ENCODE data around the gene BRIP1. TPM values are rescaled to one million over a fixed set of nuclear protein-coding genes. Genes with fewer than 3 reads are reported as not detected.
"Not testable (repeated sequence)": the region's sequence is repeated elsewhere in the genome, so short reads cannot be mapped to it uniquely, and the experiment has no call there.

Gene BRIP1
- total RNA-seq, 1 donor from 2014 or later: 5.2 TPM

DNA sequence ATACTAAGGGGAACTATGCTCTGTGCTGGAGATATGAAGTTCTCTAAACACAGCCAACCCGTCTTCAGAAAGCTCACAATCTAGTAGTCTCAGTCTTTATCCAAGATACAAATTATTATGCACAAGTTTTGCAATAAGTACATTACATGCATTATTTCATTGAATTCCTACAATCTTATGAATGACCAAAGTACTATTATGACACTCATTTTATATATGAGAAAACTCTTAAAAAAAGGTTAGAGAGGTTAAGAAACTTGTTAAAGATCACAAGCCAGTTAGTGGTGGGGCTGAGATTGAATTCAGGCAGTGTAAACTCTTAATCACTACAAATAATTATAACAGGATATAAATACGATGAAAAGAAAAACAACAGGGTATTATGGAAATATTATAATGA lies 4.7 kb upstream of the BRIP1 start:
- Mint-ChIP-seq H3K9me3 (ENCODE audit: unreplicated experiment) (no peaks in the 10 kb centered on the region), H3K27ac (ENCODE audit: unreplicated experiment) (no peak overlapping the region), H3K4me3 (ENCODE audit: unreplicated experiment) (no peak overlapping the region), H3K36me3 (ENCODE audit: low read depth, unreplicated experiment) (peaks cover 4% of the 10 kb centered on the region), H3K4me1 (ENCODE audit: unreplicated experiment) (peaks cover 3% of the 10 kb centered on the region), H3K27me3 (ENCODE audit: unreplicated experiment) (no peaks in the 10 kb centered on the region)
- TF ChIP-seq CTCF (IDR thresholded peaks at IDR 0.05; ENCODE audit: unreplicated experiment): no peak
- DNase-seq (ENCODE audit: low spot score): no peak

DNA sequence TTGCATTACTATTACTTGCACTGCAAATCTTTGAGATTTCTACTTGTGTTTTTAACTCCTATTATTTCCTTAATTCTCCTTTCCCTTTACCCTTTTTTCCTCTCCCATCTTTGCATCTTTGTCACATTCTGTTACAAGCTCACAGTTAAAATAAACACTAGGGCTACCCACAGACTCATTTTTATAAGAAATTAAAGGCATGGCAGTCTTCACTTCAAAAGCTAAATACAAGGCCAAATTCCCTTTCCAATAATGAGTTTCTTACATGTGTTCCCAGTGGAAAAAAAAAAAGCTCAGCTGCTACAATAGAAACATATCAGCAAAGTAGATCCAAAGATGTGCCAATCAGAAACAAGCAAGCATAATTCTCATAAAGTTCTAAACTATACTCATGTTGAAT lies 3.7 kb upstream of the BRIP1 start:
- no peak for DNase-seq (ENCODE audit: low spot score)
- no peak overlapping the region for H3K4me3 Mint-ChIP-seq (ENCODE audit: unreplicated experiment)
- H3K36me3 Mint-ChIP-seq (ENCODE audit: low read depth, unreplicated experiment): peaks cover 4% of the 10 kb centered on the region
- H3K4me1 Mint-ChIP-seq (ENCODE audit: unreplicated experiment): peaks cover 9% of the 10 kb centered on the region
- TF ChIP-seq CTCF (IDR thresholded peaks at IDR 0.05; ENCODE audit: unreplicated experiment): no peak
- no peaks in the 10 kb centered on the region for H3K9me3 Mint-ChIP-seq (ENCODE audit: unreplicated experiment)
- no peak overlapping the region for H3K27ac Mint-ChIP-seq (ENCODE audit: unreplicated experiment)
- no peaks in the 10 kb centered on the region for H3K27me3 Mint-ChIP-seq (ENCODE audit: unreplicated experiment)

GRCh38 chr17:61863801-61864126 lies 436 bp upstream of the BRIP1 start:
- Mint-ChIP-seq H3K27ac (ENCODE audit: unreplicated experiment) (peak overlapping the region; percentile 25), H3K36me3 (ENCODE audit: low read depth, unreplicated experiment) (no peaks in the 10 kb centered on the region), H3K4me3 (ENCODE audit: unreplicated experiment) (peak overlapping the region; percentile 97), H3K27me3 (ENCODE audit: unreplicated experiment) (no peaks in the 10 kb centered on the region), H3K9me3 (ENCODE audit: unreplicated experiment) (no peaks in the 10 kb centered on the region), H3K4me1 (ENCODE audit: unreplicated experiment) (peaks cover 15% of the 10 kb centered on the region)
- DNase-seq (ENCODE audit: low spot score): peak; percentile 7
- TF ChIP-seq CTCF (IDR thresholded peaks at IDR 0.05; ENCODE audit: unreplicated experiment): no peak

- H3K27me3 Mint-ChIP-seq (ENCODE audit: unreplicated experiment): no peaks in the 10 kb centered on the region
- H3K4me3 Mint-ChIP-seq (ENCODE audit: unreplicated experiment): peak overlapping the region; percentile 97
- no peak for DNase-seq (ENCODE audit: low spot score)
- H3K9me3 Mint-ChIP-seq (ENCODE audit: unreplicated experiment): no peaks in the 10 kb centered on the region
- no peak for TF ChIP-seq CTCF (IDR thresholded peaks at IDR 0.05; ENCODE audit: unreplicated experiment)
- peaks cover 15% of the 10 kb centered on the region for H3K4me1 Mint-ChIP-seq (ENCODE audit: unreplicated experiment)
- no peaks in the 10 kb centered on the region for H3K36me3 Mint-ChIP-seq (ENCODE audit: low read depth, unreplicated experiment)
- no peak overlapping the region for H3K27ac Mint-ChIP-seq (ENCODE audit: unreplicated experiment)
These were observed 1.2 kb downstream of the BRIP1 start for GRCh38 chr17:61862105-61862574.

- not testable (repeated sequence) for H3K27me3 Mint-ChIP-seq (ENCODE audit: unreplicated experiment); H3K36me3 Mint-ChIP-seq (ENCODE audit: low read depth, unreplicated experiment); DNase-seq (ENCODE audit: low spot score); H3K9me3 Mint-ChIP-seq (ENCODE audit: unreplicated experiment); H3K27ac Mint-ChIP-seq (ENCODE audit: unreplicated experiment); H3K4me3 Mint-ChIP-seq (ENCODE audit: unreplicated experiment)
- H3K4me1 Mint-ChIP-seq (ENCODE audit: unreplicated experiment): peaks cover 15% of the 10 kb centered on the region
These were observed 2.9 kb downstream of the BRIP1 start for GRCh38 chr17:61860397-61860796.

- no peak for DNase-seq (ENCODE audit: low spot score)
- H3K36me3 Mint-ChIP-seq (ENCODE audit: low read depth, unreplicated experiment): no peaks in the 10 kb centered on the region
- H3K4me3 Mint-ChIP-seq (ENCODE audit: unreplicated experiment): no peak overlapping the region
- H3K9me3 Mint-ChIP-seq (ENCODE audit: unreplicated experiment): no peaks in the 10 kb centered on the region
- no peaks in the 10 kb centered on the region for H3K27me3 Mint-ChIP-seq (ENCODE audit: unreplicated experiment)
- H3K27ac Mint-ChIP-seq (ENCODE audit: unreplicated experiment): no peak overlapping the region
- H3K4me1 Mint-ChIP-seq (ENCODE audit: unreplicated experiment): peaks cover 2% of the 10 kb centered on the region
- no peak for TF ChIP-seq CTCF (IDR thresholded peaks at IDR 0.05; ENCODE audit: unreplicated experiment)
These were observed 7.3 kb downstream of the BRIP1 start for GRCh38 chr17:61856035-61856434.

All from endothelial cell (in vitro differentiated cells).